RWPE2 (cell line): Measurements from ENCODE around the gene DENND4A.
"Not testable (repeated sequence)": the region's sequence is repeated elsewhere in the genome, so short reads cannot be mapped to it uniquely, and the experiment has no call there.

ENCODE experiments used
- ATAC-seq: fragments of 200-7000 bp; cut with Tn5 transposase; 3 replicates; pipeline ENCODE4 v1.9.1; 2021; ENCODE audit warnings: low read depth
- DNase-seq: peaks from one replicate; pipeline ENCODE4 v3.0.0-alpha.2; 2020; ENCODE audit warnings: low spot score
- H3K27ac ChIP-seq: fragments of 450-650 bp; 2 replicates; pipeline ENCODE4 v1.5.1; 2017; ENCODE audit warnings: mild to moderate bottlenecking; ENCODE audit not compliant: poor library complexity, severe bottlenecking
- H3K27me3 ChIP-seq: fragments of 250-450 bp; sonication (Bioruptor Pico); 2 replicates; pipeline ENCODE4 v1.5.1; 2021; ENCODE audit warnings: mild to moderate bottlenecking, moderate library complexity; ENCODE audit not compliant: insufficient read depth, poor library complexity, severe bottlenecking
- H3K36me3 ChIP-seq: fragments of 250-450 bp; sonication (Bioruptor Pico); 2 replicates; pipeline ENCODE4 v1.5.1; 2020; ENCODE audit warnings: low read depth, mild to moderate bottlenecking, moderate library complexity
- H3K4me1 ChIP-seq: fragments of 250-450 bp; sonication (Bioruptor Pico); 2 replicates; pipeline ENCODE4 v1.5.1; 2021; ENCODE audit warnings: mild to moderate bottlenecking, moderate library complexity; ENCODE audit not compliant: insufficient read depth, poor library complexity, severe bottlenecking
- H3K4me3 ChIP-seq: fragments of 250-450 bp; sonication (Bioruptor Pico); 2 replicates; pipeline ENCODE4 v1.5.1; 2021; ENCODE audit warnings: mild to moderate bottlenecking, moderate library complexity; ENCODE audit not compliant: severe bottlenecking
- H3K9me3 ChIP-seq: fragments of 250-450 bp; sonication (Bioruptor Pico); 2 replicates; pipeline ENCODE4 v1.5.1; 2021; ENCODE audit warnings: mild to moderate bottlenecking, moderate library complexity; ENCODE audit not compliant: severe bottlenecking
- CTCF ChIP-seq: fragments of 450-650 bp; IDR thresholded peaks from one replicate; pipeline ENCODE4 v1.5.1; 2017; ENCODE audit warnings: mild to moderate bottlenecking, moderate library complexity; ENCODE audit not compliant: poor library complexity, severe bottlenecking

Gene DENND4A

DNA sequence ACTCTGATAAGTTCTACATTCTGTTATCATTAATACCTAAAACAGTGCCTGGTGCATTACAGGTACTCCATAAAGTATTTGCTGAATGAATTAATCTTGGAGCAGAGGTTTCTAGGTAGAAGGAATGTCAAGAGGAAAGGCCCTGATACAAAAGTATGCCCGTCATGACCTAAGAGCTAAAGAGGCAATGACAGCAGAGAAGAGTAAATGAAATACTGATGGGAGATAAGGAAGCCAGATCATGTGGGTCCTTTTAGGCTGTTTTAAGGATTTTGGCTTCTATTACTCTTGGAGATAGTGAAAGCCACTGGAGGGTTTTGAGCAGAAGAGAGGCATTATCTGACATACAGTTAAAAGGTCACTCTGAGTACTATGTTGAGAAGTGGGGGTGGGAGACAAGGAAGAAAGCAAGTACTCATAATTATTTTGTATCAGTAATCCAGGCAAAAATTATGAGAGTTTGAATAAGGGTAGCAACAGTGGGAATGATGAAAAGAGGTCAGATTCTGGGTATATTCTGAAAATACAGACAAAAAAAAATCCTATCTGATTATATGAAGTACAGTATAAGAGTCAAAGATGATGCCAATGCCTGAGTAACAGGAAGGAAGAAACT lies 48.3 kb downstream of the DENND4A start:
- Histone ChIP-seq H3K9me3 (no peaks in the 10 kb centered on the region), H3K36me3 (peaks cover 16% of the 10 kb centered on the region; the same call in 1 of the 2 replicates), H3K27me3 (no peaks in the 10 kb centered on the region), H3K4me1 (no peaks in the 10 kb centered on the region), H3K27ac (no peak overlapping the region), H3K4me3 (no peak overlapping the region)
- DNase-seq (no peak), ATAC-seq (no peak)
- TF ChIP-seq CTCF: no peak

GRCh38 chr15:65740148-65740547 lies 51.9 kb downstream of the DENND4A start:
- Histone ChIP-seq H3K36me3 (peaks cover 30% of the 10 kb centered on the region), H3K9me3 (no peaks in the 10 kb centered on the region), H3K27me3 (no peaks in the 10 kb centered on the region), H3K4me3 (no peak overlapping the region), H3K27ac (no peak overlapping the region), H3K4me1 (no peaks in the 10 kb centered on the region)
- no peak for DNase-seq
- no peak for TF ChIP-seq CTCF
- ATAC-seq: no peak

GRCh38 chr15:65738649-65739048 lies 53.4 kb downstream of the DENND4A start:
- TF ChIP-seq CTCF: no peak
- H3K27me3 ChIP-seq: no peaks in the 10 kb centered on the region
- DNase-seq: no peak
- H3K27ac ChIP-seq: no peak overlapping the region
- H3K9me3 ChIP-seq: no peaks in the 10 kb centered on the region
- ATAC-seq: no peak
- H3K36me3 ChIP-seq: peaks cover 30% of the 10 kb centered on the region
- H3K4me1 ChIP-seq: no peaks in the 10 kb centered on the region
- no peak overlapping the region for H3K4me3 ChIP-seq

DNA sequence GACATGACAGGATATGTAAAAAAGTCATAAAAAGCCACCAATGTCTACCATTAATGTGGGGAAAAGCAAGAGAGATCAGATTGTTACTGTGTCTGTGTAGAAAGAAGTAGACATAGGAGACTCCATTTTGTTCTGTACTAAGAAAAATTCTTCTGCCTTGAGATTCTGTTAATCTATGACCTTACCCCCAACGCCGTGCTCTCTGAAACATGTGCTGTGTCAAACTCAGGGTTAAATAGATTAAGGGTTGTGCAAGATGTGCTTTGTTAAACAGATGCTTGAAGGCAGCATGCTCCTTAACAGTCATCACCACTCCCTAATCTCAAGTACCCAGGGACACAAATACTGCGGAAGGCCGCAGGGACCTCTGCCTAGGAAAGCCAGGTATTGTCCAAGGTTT lies 58.5 kb downstream of the DENND4A start:
- not testable (repeated sequence) for H3K27ac ChIP-seq, H3K9me3 ChIP-seq, ATAC-seq, H3K27me3 ChIP-seq, H3K4me3 ChIP-seq, DNase-seq
- Histone ChIP-seq H3K36me3 (peaks cover 51% of the 10 kb centered on the region), H3K4me1 (peaks cover 26% of the 10 kb centered on the region)

- TF ChIP-seq CTCF: no peak
- peak; percentile 85 for ATAC-seq
- Histone ChIP-seq H3K27me3 (no peaks in the 10 kb centered on the region), H3K27ac (no peak overlapping the region), H3K4me3 (no peak overlapping the region), H3K9me3 (no peaks in the 10 kb centered on the region), H3K4me1 (peaks cover 26% of the 10 kb centered on the region), H3K36me3 (peaks cover 47% of the 10 kb centered on the region)
- DNase-seq: no peak
Observed at GRCh38 chr15:65732698-65733097, 59.4 kb downstream of the DENND4A start.
